NCI-H526 treated with DMSO at 0.1 percent for 48 hours (cell line): ENCODE data around the gene RGS19.

Experiments
- DNase-seq: peaks from one replicate; lab custom pipeline; 2025; lab: John Stamatoyannopoulos, UW

RGS19 gene

DNA sequence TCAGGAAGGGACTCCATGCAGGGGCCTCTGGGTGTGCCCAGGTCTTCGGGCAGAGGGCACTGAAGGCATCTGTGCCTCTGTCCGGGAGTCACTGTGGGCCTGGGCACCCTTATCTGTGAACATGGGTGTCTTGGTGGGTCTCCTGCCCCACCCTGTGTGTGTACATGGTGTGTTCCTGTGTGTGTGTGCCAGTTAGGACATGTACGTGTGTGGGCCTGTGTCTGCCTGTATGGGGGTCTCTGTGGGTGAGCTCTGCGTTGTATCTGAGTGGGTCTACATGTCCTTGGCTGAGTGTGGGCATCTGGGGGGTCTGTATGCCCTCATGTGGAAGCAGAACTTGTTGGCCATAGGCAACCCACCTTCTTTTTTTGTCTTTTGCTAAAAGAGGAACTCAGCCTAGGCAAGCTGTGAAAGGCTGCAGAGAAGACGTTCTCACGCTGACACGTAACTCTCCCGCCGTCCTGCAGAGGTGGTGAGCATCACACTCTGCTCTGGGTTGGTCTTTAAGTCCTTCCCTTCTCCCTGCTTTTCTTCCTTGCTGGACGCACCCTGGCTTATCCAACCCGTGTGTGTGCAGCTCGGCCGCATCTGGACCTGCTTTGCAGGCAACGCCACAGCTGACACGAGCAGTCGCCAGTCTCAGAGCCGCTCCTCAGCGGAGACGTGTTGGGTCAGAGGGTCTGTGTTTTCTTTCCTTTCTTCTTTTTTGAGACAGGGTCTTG lies 28.6 kb upstream of the RGS19 start:
- no peak for DNase-seq

- DNase-seq = no peak
These were observed 27.8 kb upstream of the RGS19 start, which contains the start of gene NPBWR2 for GRCh38 chr20:64106981-64107735. Gene NPBWR2 (minus strand): TSS chr20:64107565. CDS start chr20:64106831, 734 bp downstream.

GRCh38 chr20:64106435-64106961 lies 27.2 kb upstream of the RGS19 start:
- DNase-seq = no peak

DNA sequence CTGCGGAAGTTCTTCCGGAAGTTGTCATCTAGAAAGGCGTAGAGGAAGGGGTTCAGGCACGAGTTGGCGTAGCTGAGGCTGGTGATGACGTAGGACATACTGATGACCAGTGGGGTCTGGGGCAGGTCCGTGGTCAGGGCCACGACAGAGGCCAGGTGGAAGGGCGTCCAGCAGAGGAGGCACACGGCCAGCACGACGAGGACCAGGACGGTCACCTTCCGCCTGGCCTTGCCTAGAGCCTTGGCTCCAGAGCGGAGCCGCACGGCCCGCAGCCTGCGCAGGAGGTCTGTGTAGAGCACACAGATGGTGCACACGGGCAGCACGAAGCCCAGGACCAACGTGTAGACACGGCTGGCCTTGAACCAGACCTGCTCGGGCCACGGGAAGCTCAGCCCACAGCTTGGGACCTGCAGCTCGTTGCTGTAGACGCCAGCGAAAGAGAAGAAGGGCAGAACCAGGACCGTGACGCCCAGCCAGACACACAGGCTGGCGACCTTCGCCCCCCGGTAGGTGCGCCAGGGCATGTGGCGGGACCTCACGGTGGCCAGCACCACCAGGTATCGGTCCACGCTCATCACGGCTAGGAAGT lies 26.6 kb upstream of the RGS19 start:
- no peak for DNase-seq

DNA sequence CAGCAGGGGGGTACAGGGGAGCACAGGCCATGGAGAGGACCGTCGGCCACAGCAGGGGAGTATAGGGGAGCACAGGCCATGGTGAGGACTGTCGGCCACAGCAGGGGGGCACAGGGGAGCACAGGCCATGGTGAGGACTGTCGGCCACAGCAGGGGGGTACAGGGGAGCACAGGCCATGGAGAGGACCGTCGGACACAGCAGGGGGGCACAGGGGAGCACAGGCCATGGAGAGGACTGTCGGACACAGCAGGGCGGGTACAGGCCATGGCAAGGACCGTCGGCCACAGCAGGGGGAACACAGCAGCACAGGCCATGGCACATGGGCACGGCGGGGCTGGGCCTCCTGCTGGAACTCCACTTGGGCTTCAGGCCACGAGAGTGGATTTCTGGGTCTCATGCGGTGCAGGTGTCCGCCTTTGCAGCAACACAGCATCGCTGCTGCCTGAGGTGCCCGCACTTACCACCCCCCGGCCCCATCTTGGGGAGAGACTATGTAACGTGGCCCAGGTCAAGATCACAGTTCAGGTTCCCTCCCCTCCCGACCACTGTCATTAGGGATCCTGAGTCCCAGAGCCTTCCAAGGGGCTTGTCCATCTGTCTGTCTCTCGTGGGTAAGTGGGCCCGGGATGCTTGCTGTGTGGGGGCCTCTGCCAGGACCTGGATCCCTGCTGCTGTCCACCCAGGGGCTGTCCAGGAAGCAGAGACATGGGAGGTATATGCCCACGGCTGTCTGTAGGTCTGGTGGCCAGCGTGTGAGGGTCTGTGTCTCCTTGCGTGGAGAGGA lies 25.5 kb upstream of the RGS19 start:
- no peak for DNase-seq

- no peak for DNase-seq
These were observed 24.8 kb upstream of the RGS19 start for GRCh38 chr20:64103871-64104666.

- DNase-seq = peak; percentile 58
These were observed 23.5 kb upstream of the RGS19 start for GRCh38 chr20:64102647-64103354.

- DNase-seq = no peak
These were observed 22.7 kb upstream of the RGS19 start for GRCh38 chr20:64101731-64102621.

DNA sequence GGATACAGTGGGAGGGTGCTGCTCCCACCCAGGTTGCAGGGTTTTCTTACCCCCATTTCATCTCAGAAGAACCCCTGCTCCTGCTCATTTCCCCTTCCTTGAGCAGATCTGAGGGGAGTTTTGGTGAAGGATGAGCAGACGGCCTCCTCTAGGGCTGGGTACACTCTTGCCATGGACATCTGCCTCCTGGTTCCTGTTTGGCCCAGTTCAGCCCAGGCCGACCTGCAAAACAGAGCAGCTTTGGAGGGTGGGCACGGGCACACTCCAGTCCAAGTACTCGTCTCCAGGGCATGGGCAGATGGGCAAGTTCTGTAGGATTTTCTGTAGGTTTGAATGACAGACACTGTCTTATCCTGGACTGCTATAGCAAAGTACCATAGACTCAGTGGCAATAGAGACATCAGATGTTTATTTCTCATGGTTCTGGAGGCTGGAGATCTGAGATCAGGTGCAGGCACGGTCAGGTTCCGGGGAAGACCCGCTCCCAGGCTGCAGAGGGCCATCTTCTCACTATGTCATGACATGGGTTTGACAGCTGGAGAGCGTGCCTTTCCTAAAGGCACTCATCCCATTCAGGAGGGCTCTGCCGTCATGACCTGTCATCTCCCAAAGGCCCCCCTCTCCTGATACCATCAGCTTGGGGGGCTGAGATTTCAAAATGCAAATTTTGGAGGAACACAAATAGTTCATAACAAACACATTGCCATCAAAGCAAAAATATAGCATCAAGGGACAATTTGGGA lies 21.8 kb upstream of the RGS19 start:
- DNase-seq = no peak

DNA sequence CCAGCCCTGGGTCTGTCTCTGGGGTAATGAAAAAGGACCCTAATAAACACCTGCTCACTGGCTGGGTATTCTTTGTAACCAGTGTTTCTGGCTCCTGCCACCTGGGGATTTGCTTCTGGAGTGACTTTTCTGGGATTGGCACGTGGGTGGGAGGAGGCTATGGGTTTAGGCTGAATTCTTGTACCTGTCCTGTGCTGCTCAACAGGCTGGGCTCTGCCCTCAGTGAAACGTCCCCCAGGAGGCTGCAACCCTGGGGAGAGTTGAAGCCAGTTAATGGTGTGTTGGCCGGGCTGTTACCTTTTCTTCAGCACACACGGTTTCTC lies 21.2 kb upstream of the RGS19 start:
- no peak for DNase-seq

DNA sequence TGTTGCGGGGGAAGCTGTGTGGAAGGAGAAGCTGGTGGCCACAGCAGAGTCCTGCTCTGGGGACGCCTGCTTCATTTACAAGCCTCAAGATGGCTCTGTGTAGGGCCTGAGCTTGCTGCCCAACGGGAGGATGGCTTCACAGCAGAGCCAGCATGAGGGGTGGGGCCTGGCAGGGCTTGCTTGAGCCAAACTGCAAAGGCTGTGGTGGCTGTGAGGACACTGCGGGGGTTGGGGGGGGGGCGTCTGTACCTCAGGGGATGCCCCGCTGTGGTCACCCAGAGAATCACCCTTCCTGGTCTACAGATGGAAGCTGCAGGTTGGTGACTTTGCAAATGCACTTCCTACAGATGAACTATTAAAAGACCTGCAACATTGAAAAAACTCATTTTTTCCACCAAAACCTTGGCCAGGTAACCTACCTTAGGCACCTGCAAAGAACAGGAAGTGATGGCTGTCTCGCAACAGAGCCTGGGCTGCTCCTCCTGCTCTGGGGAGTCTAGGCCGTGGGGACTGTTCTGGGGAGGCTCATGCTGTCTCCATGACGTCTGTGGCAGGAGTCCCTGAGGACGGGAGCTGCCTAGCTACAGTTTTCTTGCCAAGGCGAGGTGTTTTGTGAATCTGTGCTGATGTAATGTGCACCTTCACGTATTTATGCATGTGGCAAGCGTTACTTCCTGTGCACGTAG lies 20.7 kb upstream of the RGS19 start:
- DNase-seq = no peak

DNA sequence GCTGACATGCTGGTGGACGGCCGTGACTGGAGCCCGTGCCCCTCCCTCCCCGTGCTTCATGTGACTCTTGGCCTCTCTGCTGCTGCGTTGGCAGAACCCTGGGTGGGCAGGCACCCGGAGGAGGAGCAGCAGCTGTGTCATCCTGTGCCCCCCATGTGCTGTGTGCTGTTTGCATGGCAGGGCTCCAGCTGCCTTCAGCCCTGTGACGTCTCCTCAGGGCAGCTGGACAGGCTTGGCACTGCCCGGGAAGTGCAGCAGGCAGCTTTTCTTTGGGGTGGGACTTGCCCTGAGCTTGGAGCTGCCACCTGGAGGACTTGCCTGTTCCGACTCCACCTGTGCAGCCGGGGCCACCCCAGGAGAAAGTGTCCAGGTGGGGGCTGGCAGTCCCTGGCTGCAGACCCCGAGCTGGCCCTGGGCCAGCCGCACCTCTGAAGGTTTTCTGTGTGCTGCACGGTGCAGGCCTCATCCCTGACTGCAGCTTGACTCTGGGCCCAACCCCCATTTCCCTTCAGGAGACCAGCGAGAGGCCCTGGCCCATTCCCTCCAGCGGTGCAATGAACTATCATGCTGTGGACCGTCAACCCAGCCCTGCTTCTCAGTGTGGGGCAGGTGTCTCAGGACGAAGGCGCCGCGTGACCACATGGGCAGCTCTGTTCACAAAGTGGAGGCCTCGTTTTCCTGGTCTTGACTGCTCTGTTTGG lies 19.9 kb upstream of the RGS19 start:
- no peak for DNase-seq

- DNase-seq = no peak
These were observed 19.2 kb upstream of the RGS19 start for GRCh38 chr20:64098471-64099013.

DNA sequence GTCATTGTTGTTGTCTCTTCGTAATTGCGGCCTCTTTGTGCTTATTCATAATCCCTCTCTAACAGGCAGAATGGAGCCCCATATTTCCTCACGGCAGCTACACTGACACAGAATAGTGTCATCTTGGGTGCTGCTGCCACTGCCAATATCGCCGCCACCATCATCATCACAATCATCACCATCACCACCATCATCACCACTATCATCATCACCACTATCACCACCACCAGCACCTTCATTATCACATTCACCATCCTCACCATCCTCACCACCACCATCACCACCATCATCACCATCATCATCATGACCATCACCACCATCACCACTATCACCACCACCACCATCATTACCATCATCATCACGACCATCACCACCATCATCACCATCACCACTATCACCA lies 17.2 kb upstream of the RGS19 start:
- no peak for DNase-seq

GRCh38 chr20:64095927-64096326 lies 16.6 kb upstream of the RGS19 start:
- DNase-seq = no peak

DNA sequence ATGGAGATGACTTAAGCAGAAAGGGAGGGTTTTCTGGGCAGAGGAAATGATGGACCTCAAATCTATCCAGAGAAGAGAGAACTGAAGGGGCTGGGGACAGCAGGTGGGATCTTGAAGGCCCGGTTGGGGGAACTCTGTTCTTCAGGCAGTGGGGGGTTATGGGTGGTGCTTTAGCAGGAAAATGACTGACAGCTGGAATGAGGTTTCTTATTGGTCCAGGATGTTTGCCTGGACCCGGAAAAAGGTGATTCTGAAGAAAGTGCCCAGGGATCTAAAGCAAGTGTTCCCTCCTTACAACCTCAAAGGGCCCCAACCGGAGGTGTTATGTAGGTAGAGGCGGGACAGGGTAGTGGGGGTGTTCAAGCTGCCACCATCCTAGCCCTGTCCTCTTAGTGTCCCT lies 16.1 kb upstream of the RGS19 start:
- DNase-seq = no peak

DNA sequence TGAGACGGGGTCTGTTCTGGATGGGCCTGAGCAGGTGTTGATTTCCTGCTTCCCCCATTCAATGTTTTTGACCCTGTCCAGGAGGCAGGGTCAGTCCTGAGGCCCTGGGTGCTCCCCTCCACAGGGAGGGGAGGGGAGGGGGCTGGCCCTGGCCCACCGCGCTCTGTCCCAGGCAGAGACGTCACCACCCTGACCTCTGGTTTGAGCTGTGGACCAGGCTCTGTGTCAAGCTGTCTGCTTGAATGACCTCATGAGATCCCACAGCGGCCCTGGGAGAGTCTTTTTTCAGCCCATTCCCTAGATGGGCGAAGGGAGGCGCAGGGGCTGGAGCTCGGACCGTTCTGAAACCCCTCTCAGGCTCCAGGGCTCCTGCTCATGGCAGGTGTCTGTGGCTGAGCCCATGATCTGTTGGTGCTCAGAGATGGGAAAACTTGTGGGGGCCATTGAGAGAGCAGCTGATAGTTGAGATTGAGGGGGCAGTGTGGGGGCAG lies 13.7 kb upstream of the RGS19 start:
- DNase-seq = no peak
